ENCODE results near the gene DRC1. TPM values are rescaled to one million over a fixed set of nuclear protein-coding genes. Genes with fewer than 3 reads are reported as not detected.

The DRC1 gene
- total and polyA plus RNA-seq, 2 of the 13 experiments (the other 11 are each of a cell fraction or from before 2014, with no cell fraction given), result 0.07 TPM; not detected in 1

DNA sequence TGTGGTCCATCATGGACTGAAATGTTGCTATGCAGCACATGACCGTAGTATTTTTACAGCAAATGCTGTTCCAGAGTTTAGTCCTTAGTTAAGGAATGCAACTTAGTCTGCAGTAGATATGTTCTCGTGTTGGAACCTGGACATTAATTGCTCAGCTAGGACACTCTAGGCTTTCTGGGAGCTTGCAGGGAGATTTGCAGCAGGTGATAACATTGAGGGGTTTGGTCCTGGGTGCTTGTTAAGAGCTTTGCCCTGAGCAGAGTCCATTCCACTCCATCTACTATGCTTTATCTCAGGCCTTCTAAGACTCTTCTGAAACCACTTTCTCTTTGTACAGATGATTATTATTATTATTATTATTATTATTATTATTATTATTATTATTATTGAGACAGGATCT, 27.1 kb downstream of the DRC1 start:
- Histone ChIP-seq H3K27me3 (ENCODE audit: control insufficient read depth in 1 of 2, insufficient read depth in 2 of 2, low read length in 2 of 2) (peaks cover 0 to 3% of the 10 kb centered on the region in 2 experiments; a peak in 2 of 5 replicates), H3K4me1 (ENCODE audit: insufficient read depth, low read length) (no peaks in the 10 kb centered on the region), H3K27ac (ENCODE audit: extremely low read length, insufficient read depth, low read length) (no peak overlapping the region), H3K79me2 (ENCODE audit: insufficient read depth, low read length) (no peaks in the 10 kb centered on the region), H3K9me3 (ENCODE audit: low read length) (no peaks in the 10 kb centered on the region), H3K36me3 (replicated peaks in 1 of 2; ENCODE audit: control insufficient read depth in 1 of 2, insufficient read depth in 2 of 2, low read length in 2 of 2) (no peaks in the 10 kb centered on the region), H2AFZ (ENCODE audit: low read length) (no peak overlapping the region), H3K4me2 (ENCODE audit: low read depth, low read length) (no peak overlapping the region), H3K4me3 (replicated peaks in 1 of 3; ENCODE audit: insufficient read depth in 1 of 3, low read depth in 2 of 3, low read length in 3 of 3) (no peak overlapping the region), H3K9ac (ENCODE audit: insufficient read depth, low read depth, low read length) (no peak overlapping the region), H4K20me1 (ENCODE audit: insufficient read depth, low read length) (no peaks in the 10 kb centered on the region)
- 40% methylated on average over 2 of the region's 2 CpGs for WGBS (ENCODE audit: low lambda C conversion rate)
- ChIA-PET CTCF (ENCODE audit: low intra/inter-chr PET ratio, low total read pairs) (no interaction called here), POLR2A (no interaction called here)
- in situ Hi-C loops (cut with HindIII; ENCODE audit: extremely low pct_ligation_motif_present, low pct_unique_long_range_greater_than_20kb), result no loop called here
- BruUV-seq (replicated peaks), result no TSS peak
- FAIRE-seq (no peak), ATAC-seq (no peak), DNase-seq (ENCODE audit: low spot score) (no peak)
- intact Hi-C loops (cut with micrococcal nuclease; ENCODE audit: unreplicated experiment), result no loop called here
- TF ChIP-seq HOXA7 (CRISPR knock-in tag; IDR thresholded peaks at IDR 0.05) (no peak), ZNF121 (CRISPR knock-in tag; IDR thresholded peaks at IDR 0.05) (no peak), ZFP41 (CRISPR knock-in tag; IDR thresholded peaks at IDR 0.05; ENCODE audit: borderline replicate concordance) (no peak), FOXM1 (CRISPR knock-in tag; IDR thresholded peaks at IDR 0.05) (no peak), SNAI1 (CRISPR knock-in tag; IDR thresholded peaks at IDR 0.05; ENCODE audit: borderline replicate concordance) (no peak), EHMT2 (IDR thresholded peaks at IDR 0.05; ENCODE audit: borderline replicate concordance, low read depth, low read length) (no peak), ZNF296 (CRISPR knock-in tag; conservative IDR thresholded peaks at IDR 0.05) (no peak), RFXANK (CRISPR knock-in tag; IDR thresholded peaks at IDR 0.05) (no peak), KDM3A (CRISPR knock-in tag; IDR thresholded peaks at IDR 0.05; ENCODE audit: low read depth) (no peak), ZFP1 (CRISPR knock-in tag; IDR thresholded peaks at IDR 0.05) (no peak), ZNF737 (CRISPR knock-in tag; IDR thresholded peaks at IDR 0.05; ENCODE audit: borderline replicate concordance) (no peak), SAFB2 (CRISPR knock-in tag; IDR thresholded peaks at IDR 0.05; ENCODE audit: borderline replicate concordance, low read depth) (no peak), TBP (CRISPR knock-in tag; IDR thresholded peaks at IDR 0.05) (no peak), RFX5 (IDR thresholded peaks at IDR 0.05; ENCODE audit: low read depth, low read length) (no peak)
- TF ChIP-seq, protein P1, sequence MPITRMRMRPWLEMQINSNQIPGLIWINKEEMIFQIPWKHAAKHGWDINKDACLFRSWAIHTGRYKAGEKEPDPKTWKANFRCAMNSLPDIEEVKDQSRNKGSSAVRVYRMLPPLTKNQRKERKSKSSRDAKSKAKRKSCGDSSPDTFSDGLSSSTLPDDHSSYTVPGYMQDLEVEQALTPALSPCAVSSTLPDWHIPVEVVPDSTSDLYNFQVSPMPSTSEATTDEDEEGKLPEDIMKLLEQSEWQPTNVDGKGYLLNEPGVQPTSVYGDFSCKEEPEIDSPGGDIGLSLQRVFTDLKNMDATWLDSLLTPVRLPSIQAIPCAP (CRISPR knock-in tag; IDR thresholded peaks at IDR 0.05; ENCODE audit: low read depth), result no peak
- TF ChIP-seq, protein P2, sequence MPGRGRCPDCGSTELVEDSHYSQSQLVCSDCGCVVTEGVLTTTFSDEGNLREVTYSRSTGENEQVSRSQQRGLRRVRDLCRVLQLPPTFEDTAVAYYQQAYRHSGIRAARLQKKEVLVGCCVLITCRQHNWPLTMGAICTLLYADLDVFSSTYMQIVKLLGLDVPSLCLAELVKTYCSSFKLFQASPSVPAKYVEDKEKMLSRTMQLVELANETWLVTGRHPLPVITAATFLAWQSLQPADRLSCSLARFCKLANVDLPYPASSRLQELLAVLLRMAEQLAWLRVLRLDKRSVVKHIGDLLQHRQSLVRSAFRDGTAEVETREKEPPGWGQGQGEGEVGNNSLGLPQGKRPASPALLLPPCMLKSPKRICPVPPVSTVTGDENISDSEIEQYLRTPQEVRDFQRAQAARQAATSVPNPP (CRISPR knock-in tag; IDR thresholded peaks at IDR 0.05), result no peak
- TF ChIP-seq, protein P3, sequence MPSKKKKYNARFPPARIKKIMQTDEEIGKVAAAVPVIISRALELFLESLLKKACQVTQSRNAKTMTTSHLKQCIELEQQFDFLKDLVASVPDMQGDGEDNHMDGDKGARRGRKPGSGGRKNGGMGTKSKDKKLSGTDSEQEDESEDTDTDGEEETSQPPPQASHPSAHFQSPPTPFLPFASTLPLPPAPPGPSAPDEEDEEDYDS (CRISPR knock-in tag; IDR thresholded peaks at IDR 0.05), result no peak
- TF ChIP-seq, protein P4, sequence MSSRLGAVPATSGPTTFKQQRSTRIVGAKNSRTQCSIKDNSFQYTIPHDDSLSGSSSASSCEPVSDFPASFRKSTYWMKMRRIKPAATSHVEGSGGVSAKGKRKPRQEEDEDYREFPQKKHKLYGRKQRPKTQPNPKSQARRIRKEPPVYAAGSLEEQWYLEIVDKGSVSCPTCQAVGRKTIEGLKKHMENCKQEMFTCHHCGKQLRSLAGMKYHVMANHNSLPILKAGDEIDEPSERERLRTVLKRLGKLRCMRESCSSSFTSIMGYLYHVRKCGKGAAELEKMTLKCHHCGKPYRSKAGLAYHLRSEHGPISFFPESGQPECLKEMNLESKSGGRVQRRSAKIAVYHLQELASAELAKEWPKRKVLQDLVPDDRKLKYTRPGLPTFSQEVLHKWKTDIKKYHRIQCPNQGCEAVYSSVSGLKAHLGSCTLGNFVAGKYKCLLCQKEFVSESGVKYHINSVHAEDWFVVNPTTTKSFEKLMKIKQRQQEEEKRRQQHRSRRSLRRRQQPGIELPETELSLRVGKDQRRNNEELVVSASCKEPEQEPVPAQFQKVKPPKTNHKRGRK (CRISPR knock-in tag; IDR thresholded peaks at IDR 0.05), result no peak
- TF ChIP-seq, protein P5, sequence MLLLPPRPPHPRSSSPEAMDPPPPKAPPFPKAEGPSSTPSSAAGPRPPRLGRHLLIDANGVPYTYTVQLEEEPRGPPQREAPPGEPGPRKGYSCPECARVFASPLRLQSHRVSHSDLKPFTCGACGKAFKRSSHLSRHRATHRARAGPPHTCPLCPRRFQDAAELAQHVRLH (CRISPR knock-in tag; IDR thresholded peaks at IDR 0.05; ENCODE audit: borderline replicate concordance, low read depth), result no peak
